GM04504 (cell line): ENCODE results near the gene ST8SIA1.
"Not testable (repeated sequence)": the region's sequence is repeated elsewhere in the genome, so short reads cannot be mapped to it uniquely, and the experiment has no call there.

Source experiments
- DNase-seq: peaks from one replicate; pipeline ENCODE4 v3.0.0-alpha.2; 2012; ENCODE audit warnings: low read depth

ST8SIA1 gene, protein sequence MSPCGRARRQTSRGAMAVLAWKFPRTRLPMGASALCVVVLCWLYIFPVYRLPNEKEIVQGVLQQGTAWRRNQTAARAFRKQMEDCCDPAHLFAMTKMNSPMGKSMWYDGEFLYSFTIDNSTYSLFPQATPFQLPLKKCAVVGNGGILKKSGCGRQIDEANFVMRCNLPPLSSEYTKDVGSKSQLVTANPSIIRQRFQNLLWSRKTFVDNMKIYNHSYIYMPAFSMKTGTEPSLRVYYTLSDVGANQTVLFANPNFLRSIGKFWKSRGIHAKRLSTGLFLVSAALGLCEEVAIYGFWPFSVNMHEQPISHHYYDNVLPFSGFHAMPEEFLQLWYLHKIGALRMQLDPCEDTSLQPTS

GRCh38 chr12:22334410-22335100 is at the start of gene ST8SIA1:
Gene ST8SIA1 (minus strand): TSS chr12:22334707. CDS start chr12:22334232, 475 bp downstream.
- no peak for DNase-seq

DNA sequence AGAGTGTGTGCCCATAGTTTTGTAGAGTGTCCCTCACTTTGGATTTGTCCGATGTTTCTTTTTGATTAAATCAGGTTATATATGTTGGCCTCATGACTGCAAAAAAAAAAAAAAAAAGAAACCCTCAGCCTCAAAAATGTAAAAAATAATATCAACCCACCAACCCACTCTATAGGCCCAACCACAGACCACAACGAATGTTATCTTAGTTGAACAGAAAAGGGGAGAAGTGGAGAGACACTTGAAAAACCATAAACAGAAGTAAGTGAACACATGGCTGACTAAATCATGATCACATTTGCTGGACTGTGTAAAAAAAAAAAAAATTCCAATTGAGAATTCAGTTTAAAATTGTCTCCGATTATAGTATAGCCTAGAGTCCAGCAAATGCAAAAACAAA is 45.5 kb upstream of the ST8SIA1 start:
- DNase-seq = no peak

DNA sequence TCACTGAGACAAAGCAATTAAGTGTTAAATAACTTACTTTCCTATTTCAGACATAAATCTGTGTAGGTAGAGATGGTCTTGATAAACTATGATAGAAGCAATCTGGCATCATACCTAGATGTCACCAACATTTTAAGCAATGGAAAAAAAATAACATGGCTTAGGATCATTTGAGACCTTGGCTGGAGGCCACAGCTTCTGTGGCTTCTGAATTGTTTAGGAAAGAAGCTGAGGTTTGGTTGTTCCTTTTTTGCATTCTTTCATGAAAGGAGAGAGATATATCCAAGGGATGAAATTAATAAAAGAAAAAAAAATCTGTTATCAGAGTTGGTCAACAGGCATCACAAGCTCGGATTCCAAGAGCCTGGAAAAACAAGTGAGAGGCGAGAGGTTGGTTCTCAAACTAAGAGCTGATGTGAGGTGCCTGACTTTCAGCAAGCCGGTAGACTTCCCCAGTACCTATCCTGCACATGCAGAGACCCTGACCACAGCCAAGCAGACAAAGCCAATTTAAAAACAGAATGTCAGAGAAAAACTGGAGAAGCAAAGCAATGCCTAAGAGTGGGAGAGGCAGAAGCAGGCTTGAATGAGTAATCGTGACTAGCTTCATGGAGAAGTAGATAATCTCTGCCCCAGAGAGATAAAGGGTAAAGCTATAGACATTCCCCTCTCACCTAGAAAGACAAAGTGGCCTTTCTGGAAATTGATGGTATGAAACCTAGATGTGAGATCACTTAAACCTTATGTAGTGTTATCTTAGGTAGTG is 43.4 kb upstream of the ST8SIA1 start:
- DNase-seq = no peak

DNA sequence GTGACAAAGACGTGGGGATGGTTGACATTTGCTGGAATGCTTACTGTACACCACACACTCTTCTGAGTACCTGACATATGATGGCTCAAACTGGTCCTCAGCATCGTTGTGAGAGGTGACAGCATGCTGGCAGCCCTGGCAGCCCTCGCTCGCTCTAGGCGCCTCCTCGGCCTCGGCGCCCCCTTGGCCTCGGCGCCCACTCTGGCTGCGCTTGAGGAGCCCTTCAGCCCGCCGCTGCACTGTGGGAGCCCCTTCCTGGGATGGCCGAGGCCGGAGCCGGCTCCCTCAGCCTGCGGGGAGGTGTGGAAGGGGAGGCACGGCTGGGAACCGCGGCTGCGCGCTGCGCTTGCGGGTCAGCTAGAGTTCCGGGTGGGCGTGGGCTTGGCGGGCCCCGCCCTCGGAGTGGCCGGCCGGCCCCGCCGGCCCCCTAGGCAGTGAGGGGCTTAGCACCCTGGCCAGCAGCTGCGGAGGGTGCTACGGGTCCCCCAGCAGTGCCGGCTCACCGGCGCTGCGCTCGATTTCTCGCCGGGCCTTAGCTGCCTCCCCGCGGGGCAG is 42.2 kb upstream of the ST8SIA1 start:
- DNase-seq = not testable (repeated sequence)

DNA sequence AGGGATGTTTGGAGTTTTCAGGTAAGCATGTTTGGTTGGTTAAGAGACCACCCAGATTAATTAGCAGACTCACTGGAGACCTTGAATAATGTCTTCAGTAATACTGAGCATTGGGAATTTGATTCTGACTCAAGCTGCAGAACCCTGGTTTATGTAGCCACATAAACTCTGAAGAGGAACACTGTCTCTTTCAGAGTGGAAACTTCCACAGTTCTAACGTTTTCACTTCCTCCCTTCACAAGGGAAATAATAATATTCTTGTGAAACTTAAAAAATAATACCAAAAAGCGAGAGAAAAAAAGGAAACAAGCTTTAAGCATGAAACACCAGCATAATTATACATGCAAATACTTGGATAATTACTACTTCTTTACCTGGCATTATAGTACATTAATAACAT is 40.0 kb upstream of the ST8SIA1 start:
- DNase-seq = no peak

DNA sequence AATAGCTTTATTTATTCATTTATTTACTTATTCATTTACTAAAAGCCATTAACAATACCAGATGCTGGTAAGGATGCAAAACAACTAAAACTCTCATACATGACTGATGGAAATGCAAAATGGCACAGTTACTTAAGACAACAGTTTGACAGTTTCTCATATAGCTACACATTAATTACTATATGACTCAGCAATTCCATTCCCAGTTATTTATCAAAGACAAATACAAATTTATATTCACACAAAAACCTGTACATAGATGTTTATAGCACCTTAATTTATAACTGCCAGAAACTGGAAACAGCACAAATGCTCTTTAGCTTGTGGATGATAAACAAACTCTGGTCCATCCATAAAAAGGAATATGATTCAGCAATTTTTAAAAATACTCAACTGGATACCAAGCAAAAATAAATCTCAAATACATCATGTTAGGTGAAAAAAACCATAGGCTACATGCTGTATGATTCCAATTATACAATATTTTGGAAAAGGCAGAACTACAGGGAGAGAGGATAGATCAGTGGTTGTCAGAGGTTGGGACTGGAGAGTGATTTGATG is 37.9 kb upstream of the ST8SIA1 start:
- no peak for DNase-seq

- no peak for DNase-seq
Measured at GRCh38 chr12:22366181-22366580, 31.7 kb upstream of the ST8SIA1 start.

- no peak for DNase-seq
Measured at GRCh38 chr12:22361785-22362184, 27.3 kb upstream of the ST8SIA1 start.

DNA sequence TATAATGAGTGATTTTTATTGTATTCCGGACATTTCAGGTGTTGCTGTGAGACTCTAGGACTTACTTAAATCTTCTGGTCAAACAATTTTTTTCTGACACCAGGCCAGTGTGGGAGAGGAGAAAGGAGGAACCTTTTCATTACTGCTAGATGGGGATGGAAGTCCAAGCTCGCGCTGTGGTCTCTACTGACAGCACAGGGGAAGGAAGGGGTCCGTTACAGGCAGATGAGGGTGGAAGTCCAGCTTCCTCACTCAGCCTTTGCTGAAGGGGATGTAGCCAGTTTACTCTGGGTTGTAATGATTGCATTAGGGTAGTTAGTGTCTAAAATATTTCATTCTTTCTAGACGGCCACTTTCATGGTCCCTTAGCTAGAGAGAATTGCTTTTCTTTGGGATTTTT is 26.3 kb upstream of the ST8SIA1 start:
- DNase-seq = no peak

DNA sequence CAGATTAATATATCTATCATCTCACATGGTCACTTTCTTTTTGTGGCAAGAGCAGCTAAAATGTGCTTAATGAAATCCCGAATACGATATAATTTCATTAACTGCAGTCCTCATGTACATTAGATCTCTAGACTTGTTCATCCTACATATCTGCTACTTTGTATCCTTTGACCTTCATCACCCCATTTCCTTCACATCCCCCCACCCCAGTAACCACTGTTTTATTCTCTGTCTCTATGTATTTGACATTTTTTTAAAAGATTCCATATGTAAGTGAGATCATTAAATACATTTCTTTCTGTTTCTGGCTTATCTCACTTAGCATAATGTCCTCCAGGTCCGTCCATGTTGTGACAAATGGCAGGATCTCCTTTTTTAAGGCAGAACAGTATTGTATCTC is 23.0 kb upstream of the ST8SIA1 start:
- DNase-seq = no peak

- no peak for DNase-seq
Measured at GRCh38 chr12:22356231-22356630, 21.7 kb upstream of the ST8SIA1 start.

- DNase-seq = no peak
Measured at GRCh38 chr12:22355011-22355580, 20.6 kb upstream of the ST8SIA1 start.

- no peak for DNase-seq
Measured at GRCh38 chr12:22353615-22354325, 19.3 kb upstream of the ST8SIA1 start.

GRCh38 chr12:22350886-22351285 is 16.4 kb upstream of the ST8SIA1 start:
- no peak for DNase-seq

GRCh38 chr12:22348208-22348607 is 13.7 kb upstream of the ST8SIA1 start:
- DNase-seq = no peak

DNA sequence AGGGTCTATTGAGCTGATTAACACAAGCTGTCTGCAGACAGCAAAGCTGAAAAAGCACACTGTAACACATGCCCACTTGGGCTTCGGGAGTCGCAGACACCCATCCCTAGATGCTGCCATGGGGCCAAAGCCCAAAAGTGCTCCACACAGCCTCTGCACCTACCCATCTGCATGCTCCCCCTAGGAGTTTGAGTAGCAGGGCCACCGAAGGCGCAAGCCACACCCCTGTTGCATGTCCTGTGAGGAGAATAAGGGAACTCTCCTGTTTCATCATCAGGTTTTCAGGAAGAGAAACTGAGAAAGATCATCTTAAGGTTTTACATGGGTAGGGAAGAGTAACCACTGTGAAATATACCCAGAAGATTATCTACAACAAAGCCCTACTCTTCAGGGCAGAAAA is 5.6 kb upstream of the ST8SIA1 start:
- DNase-seq = no peak

DNA sequence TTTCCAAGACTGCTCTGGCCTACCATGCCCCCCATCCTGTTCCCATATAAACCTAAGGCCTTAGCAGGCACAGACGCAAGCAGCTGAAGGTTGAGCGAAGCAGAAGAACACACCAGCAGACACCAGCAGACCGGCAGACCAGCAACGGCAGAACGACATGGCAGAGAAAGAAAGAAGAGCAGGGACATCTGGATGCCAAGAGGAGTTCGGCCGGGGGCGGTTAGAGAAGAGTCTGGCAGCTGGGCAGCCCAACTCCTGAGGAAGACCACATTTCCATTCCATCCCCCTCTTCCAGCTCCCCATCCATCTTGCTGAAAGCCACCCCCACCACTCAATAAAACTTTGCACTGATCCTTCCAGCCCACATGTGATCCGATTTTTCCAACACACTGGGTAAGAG is 5.2 kb upstream of the ST8SIA1 start:
- DNase-seq = no peak

- no peak for DNase-seq
Measured at GRCh38 chr12:22335794-22336166, 1.3 kb upstream of the ST8SIA1 start.

GRCh38 chr12:22333713-22334409 is 646 bp downstream of the ST8SIA1 start:
- no peak for DNase-seq

DNA sequence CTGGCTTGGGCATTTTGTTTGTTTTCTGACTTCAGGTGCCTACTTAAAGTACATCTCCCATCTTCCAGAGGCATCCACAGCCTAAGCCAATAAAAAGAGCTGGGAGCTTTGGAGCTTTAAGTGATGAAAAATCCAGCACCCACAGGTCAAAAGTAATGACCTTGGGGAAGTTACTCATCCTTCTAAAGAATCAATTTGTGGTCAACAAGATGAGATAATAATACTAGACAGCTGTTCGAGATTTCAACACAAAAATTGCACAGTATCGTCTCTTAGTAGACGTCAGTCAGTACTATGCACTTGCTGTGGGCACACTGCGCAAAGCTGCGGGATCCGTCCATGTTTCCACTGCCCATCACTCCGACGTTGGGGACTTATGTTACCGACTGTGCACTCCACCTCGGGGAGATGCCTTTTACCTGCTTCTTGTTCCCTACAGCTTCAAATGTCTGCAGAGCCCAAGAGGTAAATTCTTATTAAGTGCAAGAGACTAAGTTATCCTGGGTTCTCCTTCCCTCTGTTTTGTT is 1.3 kb downstream of the ST8SIA1 start:
- DNase-seq = no peak
